Measurements from ENCODE around the gene KRT20. TPM values are rescaled to one million over a fixed set of nuclear protein-coding genes. Genes with fewer than 3 reads are reported as not detected.

The KRT20 gene
- total and polyA plus RNA-seq, 4 experiments from 2014 or later, result not detected

- Mint-ChIP-seq H3K27ac (no peak overlapping the region), H3K27me3 (peaks cover 9 to 11% of the 10 kb centered on the region in 2 donors), H3K9me3 (no peaks in the 10 kb centered on the region), H3K4me1 (peaks cover 0 to 6% (median 0%) of the 10 kb centered on the region in 4 donors), H3K4me3 (no peak overlapping the region), H3K36me3 (peaks cover 0 to 33% of the 10 kb centered on the region in 2 donors)
- no peak overlapping the region for H3K4me3 ChIP-seq (ENCODE audit: low read length in 2 of 2)
- no peak for DNase-seq
- no peaks in the 10 kb centered on the region for H3K27me3 ChIP-seq (ENCODE audit: insufficient read depth, low read length)
- POLR2A ChIA-PET (ENCODE audit: partially characterized antibody), result no interaction called here
- H3K9me3 ChIP-seq (ENCODE audit: control insufficient read depth in 1 of 2, low read length in 2 of 2), result no peaks in the 10 kb centered on the region
- no peak overlapping the region for H3K27ac ChIP-seq (ENCODE audit: low read depth, low read length)
- no peaks in the 10 kb centered on the region for H3K36me3 ChIP-seq (ENCODE audit: insufficient read depth, low read length)
- H3K4me1 ChIP-seq (ENCODE audit: insufficient read depth, low read length), result no peaks in the 10 kb centered on the region
- intact Hi-C loops (cut with micrococcal nuclease), result no loop called here
- CTCF ChIA-PET (ENCODE audit: partially characterized antibody), result no interaction called here
Observed at GRCh38 chr17:40827746-40828453, 57.1 kb downstream of the KRT20 start.

Other genes with a start within 250 kb of the KRT20 start
- gene SMARCE1, start 237.4 kb downstream of the KRT20 start, total RNA-seq, result 10 to 100 TPM; 87.6 to 91.0 TPM
- gene SMARCE1, start 237.4 kb downstream of the KRT20 start, polyA plus RNA-seq, result 100 to 1,000 TPM; 148 to 197 TPM
- not detected for gene KRT222, start 220.1 kb downstream of the KRT20 start, total RNA-seq
- not detected for gene KRT222, start 220.1 kb downstream of the KRT20 start, polyA plus RNA-seq
- gene KRT24, start 181.5 kb downstream of the KRT20 start, total RNA-seq, result not detected
- gene KRT24, start 181.5 kb downstream of the KRT20 start, polyA plus RNA-seq, result not detected
- gene KRT25, start 129.9 kb downstream of the KRT20 start, total RNA-seq, result not detected
- gene KRT25, start 129.9 kb downstream of the KRT20 start, polyA plus RNA-seq, result not detected
- not detected for gene KRT26, start 113.0 kb downstream of the KRT20 start, total RNA-seq
- gene KRT26, start 113.0 kb downstream of the KRT20 start, polyA plus RNA-seq, result not detected
- not detected for gene KRT27, start 102.7 kb downstream of the KRT20 start, total RNA-seq
- not detected for gene KRT27, start 102.7 kb downstream of the KRT20 start, polyA plus RNA-seq
- not detected for gene KRT28, start 85.3 kb downstream of the KRT20 start, total RNA-seq
- not detected for gene KRT28, start 85.3 kb downstream of the KRT20 start, polyA plus RNA-seq
- 10 to 100 TPM; 37.6 to 40.4 TPM for gene KRT10, start 62.6 kb downstream of the KRT20 start, total RNA-seq
- gene KRT10, start 62.6 kb downstream of the KRT20 start, polyA plus RNA-seq, result 100 to 1,000 TPM; 141 to 181 TPM
- not detected for gene KRT12, start 18.0 kb downstream of the KRT20 start, total RNA-seq
- gene KRT12, start 18.0 kb downstream of the KRT20 start, polyA plus RNA-seq, result not detected
- gene KRT23, start 52.4 kb upstream of the KRT20 start, total RNA-seq, result not detected
- gene KRT23, start 52.4 kb upstream of the KRT20 start, polyA plus RNA-seq, result under 1 TPM in 1 of 2 donors, not detected in 1; 0.15 TPM
- not detected for gene KRT39, start 81.7 kb upstream of the KRT20 start, total RNA-seq
- not detected for gene KRT39, start 81.7 kb upstream of the KRT20 start, polyA plus RNA-seq
- not detected for gene KRT40, start 99.1 kb upstream of the KRT20 start, total RNA-seq
- not detected for gene KRT40, start 99.1 kb upstream of the KRT20 start, polyA plus RNA-seq
- not detected for gene KRTAP3-3, start 108.9 kb upstream of the KRT20 start, total RNA-seq
- gene KRTAP3-3, start 108.9 kb upstream of the KRT20 start, polyA plus RNA-seq, result not detected
- gene KRTAP3-2, start 114.7 kb upstream of the KRT20 start, total RNA-seq, result not detected
- not detected for gene KRTAP3-2, start 114.7 kb upstream of the KRT20 start, polyA plus RNA-seq
- not detected for gene KRTAP3-1, start 123.9 kb upstream of the KRT20 start, total RNA-seq
- gene KRTAP3-1, start 123.9 kb upstream of the KRT20 start, polyA plus RNA-seq, result not detected
- gene KRTAP1-5, start 142.0 kb upstream of the KRT20 start, total RNA-seq, result not detected
- gene KRTAP1-5, start 142.0 kb upstream of the KRT20 start, polyA plus RNA-seq, result not detected
- gene KRTAP1-4, start 145.0 kb upstream of the KRT20 start, total RNA-seq, result not detected
- gene KRTAP1-4, start 145.0 kb upstream of the KRT20 start, polyA plus RNA-seq, result not detected
- gene KRTAP1-3, start 149.6 kb upstream of the KRT20 start, total RNA-seq, result not detected
- not detected for gene KRTAP1-3, start 149.6 kb upstream of the KRT20 start, polyA plus RNA-seq
- not detected for gene KRTAP1-1, start 156.2 kb upstream of the KRT20 start, total RNA-seq
- gene KRTAP1-1, start 156.2 kb upstream of the KRT20 start, polyA plus RNA-seq, result not detected
- not detected for gene KRTAP2-1, start 162.1 kb upstream of the KRT20 start, total RNA-seq
- gene KRTAP2-1, start 162.1 kb upstream of the KRT20 start, polyA plus RNA-seq, result not detected
- gene KRTAP2-2, start 170.0 kb upstream of the KRT20 start, total RNA-seq, result not detected
- not detected for gene KRTAP2-2, start 170.0 kb upstream of the KRT20 start, polyA plus RNA-seq
- not detected for gene KRTAP2-3, start 174.9 kb upstream of the KRT20 start, total RNA-seq
- gene KRTAP2-3, start 174.9 kb upstream of the KRT20 start, polyA plus RNA-seq, result not detected
- gene KRTAP2-4, start 180.6 kb upstream of the KRT20 start, total RNA-seq, result not detected
- gene KRTAP2-4, start 180.6 kb upstream of the KRT20 start, polyA plus RNA-seq, result not detected
- gene KRTAP4-7, start 198.9 kb upstream of the KRT20 start, total RNA-seq, result not detected
- not detected for gene KRTAP4-7, start 198.9 kb upstream of the KRT20 start, polyA plus RNA-seq
- not detected for gene KRTAP4-8, start 212.9 kb upstream of the KRT20 start, total RNA-seq
- gene KRTAP4-8, start 212.9 kb upstream of the KRT20 start, polyA plus RNA-seq, result not detected
- gene KRTAP4-16, start 217.0 kb upstream of the KRT20 start, total RNA-seq, result not detected
- gene KRTAP4-16, start 217.0 kb upstream of the KRT20 start, polyA plus RNA-seq, result not detected
- gene KRTAP4-9, start 220.1 kb upstream of the KRT20 start, total RNA-seq, result not detected
- gene KRTAP4-9, start 220.1 kb upstream of the KRT20 start, polyA plus RNA-seq, result not detected
- not detected for gene KRTAP4-11, start 233.1 kb upstream of the KRT20 start, total RNA-seq
- not detected for gene KRTAP4-11, start 233.1 kb upstream of the KRT20 start, polyA plus RNA-seq
- gene KRTAP4-12, start 238.9 kb upstream of the KRT20 start, total RNA-seq, result not detected
- not detected for gene KRTAP4-12, start 238.9 kb upstream of the KRT20 start, polyA plus RNA-seq